ENCODE data around the gene USH1G. TPM values are rescaled to one million over a fixed set of nuclear protein-coding genes. Genes with fewer than 3 reads are reported as not detected.

The USH1G gene
- total RNA-seq, 1 experiment from 2014 or later = 0.48 TPM

DNA sequence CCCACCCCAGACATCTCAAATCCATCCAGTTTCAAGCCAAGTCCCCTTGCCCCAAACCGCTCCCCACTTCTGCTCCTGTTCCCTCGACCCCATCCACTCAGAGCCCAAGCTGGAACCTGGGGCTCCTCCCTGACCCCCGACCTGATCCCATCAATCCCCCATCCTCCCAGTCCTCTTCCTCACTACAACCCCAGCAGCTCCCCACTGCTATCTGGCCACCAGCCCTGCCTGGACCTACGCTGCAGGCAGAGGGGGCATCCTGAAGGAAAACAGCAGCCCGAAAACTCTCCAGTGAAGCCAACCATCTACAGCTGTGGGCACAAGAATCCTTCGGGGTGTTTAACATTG lies 54.2 kb downstream of the USH1G start:
- BruUV-seq (replicated peaks) = no TSS peak
- POLR2A ChIA-PET = no interaction called here
- H3K4me1 ChIP-seq = peaks cover 8% of the 10 kb centered on the region

DNA sequence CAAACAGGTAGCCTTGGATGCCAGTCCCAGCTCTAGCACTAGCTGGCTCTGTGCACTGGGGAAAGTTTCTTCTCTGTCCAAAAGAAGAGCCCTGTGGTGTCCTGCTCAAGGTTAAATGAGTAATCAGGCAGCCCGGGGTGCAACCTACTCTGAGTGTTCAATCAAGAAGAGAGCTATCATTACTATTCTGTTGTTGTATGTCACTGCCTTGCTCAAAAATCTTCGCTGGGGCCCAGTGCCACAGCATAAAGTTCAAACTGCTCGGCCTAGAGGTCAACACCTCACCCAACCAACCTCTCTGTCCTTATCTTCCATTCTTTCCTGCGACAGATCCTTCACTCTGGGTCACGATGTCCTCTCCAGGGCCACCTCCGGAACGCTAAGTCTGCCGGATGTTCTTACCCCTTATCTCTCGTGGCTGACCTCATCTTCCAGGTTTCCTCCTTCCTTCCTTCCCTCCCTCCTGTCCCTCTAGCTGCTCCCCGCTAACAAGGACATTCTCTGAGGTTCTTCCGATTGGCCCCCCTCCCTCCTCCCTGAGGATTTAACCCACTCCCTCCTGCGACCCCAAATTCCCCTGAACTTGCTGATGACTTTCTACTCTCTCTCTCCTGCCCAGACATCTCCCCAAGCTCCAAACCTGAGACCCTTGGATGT lies 54.7 kb downstream of the USH1G start:
- intact Hi-C loops (cut with micrococcal nuclease; ENCODE audit: unreplicated experiment) = no loop called here
- H3K9me3 Mint-ChIP-seq (ENCODE audit: unreplicated experiment) = no peaks in the 10 kb centered on the region
- H3K4me1 Mint-ChIP-seq (ENCODE audit: low read depth, unreplicated experiment) = peaks cover 19% of the 10 kb centered on the region
- no peak for DNase-seq
- peaks cover 9% of the 10 kb centered on the region; the same call in 1 of the 2 replicates for H3K4me1 ChIP-seq
- peaks cover 15% of the 10 kb centered on the region for H3K36me3 Mint-ChIP-seq (ENCODE audit: insufficient read depth, unreplicated experiment)
- TF ChIP-seq, protein P1, sequence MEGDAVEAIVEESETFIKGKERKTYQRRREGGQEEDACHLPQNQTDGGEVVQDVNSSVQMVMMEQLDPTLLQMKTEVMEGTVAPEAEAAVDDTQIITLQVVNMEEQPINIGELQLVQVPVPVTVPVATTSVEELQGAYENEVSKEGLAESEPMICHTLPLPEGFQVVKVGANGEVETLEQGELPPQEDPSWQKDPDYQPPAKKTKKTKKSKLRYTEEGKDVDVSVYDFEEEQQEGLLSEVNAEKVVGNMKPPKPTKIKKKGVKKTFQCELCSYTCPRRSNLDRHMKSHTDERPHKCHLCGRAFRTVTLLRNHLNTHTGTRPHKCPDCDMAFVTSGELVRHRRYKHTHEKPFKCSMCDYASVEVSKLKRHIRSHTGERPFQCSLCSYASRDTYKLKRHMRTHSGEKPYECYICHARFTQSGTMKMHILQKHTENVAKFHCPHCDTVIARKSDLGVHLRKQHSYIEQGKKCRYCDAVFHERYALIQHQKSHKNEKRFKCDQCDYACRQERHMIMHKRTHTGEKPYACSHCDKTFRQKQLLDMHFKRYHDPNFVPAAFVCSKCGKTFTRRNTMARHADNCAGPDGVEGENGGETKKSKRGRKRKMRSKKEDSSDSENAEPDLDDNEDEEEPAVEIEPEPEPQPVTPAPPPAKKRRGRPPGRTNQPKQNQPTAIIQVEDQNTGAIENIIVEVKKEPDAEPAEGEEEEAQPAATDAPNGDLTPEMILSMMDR (IDR thresholded peaks at IDR 0.05; ENCODE audit: insufficient read depth in 1 of 2, low read depth in 1 of 2, low read length in 1 of 2, severe bottlenecking in 1 of 2, unreplicated experiment in 1 of 2) = no peak
- no peaks in the 10 kb centered on the region for H3K27me3 ChIP-seq (replicated peaks; ENCODE audit: control insufficient read depth, insufficient read depth, low read length)
- H3K27me3 Mint-ChIP-seq (ENCODE audit: insufficient read depth, unreplicated experiment) = no peaks in the 10 kb centered on the region
- no peaks in the 10 kb centered on the region for H3K9me3 ChIP-seq
- CTCF ChIA-PET = no interaction called here
- no peak overlapping the region for H3K27ac Mint-ChIP-seq (ENCODE audit: unreplicated experiment)
- no TSS peak for BruUV-seq (replicated peaks)
- POLR2A ChIA-PET = no interaction called here
- no peak overlapping the region for H3K4me3 Mint-ChIP-seq (ENCODE audit: unreplicated experiment)
- H3K36me3 ChIP-seq (ENCODE audit: control insufficient read depth, insufficient read depth, low read length) = peaks cover 3% of the 10 kb centered on the region; the same call in 1 of the 2 replicates
- H3K4me3 ChIP-seq (ENCODE audit: low read depth, low read length) = no peak overlapping the region

More for the DNA sequence above, 54.2 kb downstream of the USH1G start:
- Mint-ChIP-seq H3K9me3 (ENCODE audit: unreplicated experiment) (no peaks in the 10 kb centered on the region), H3K36me3 (ENCODE audit: insufficient read depth, unreplicated experiment) (peaks cover 15% of the 10 kb centered on the region), H3K4me1 (ENCODE audit: low read depth, unreplicated experiment) (peaks cover 15% of the 10 kb centered on the region), H3K4me3 (ENCODE audit: unreplicated experiment) (no peak overlapping the region), H3K27me3 (ENCODE audit: insufficient read depth, unreplicated experiment) (no peaks in the 10 kb centered on the region), H3K27ac (ENCODE audit: unreplicated experiment) (no peak overlapping the region)
- Histone ChIP-seq H3K4me3 (ENCODE audit: low read depth, low read length) (no peak overlapping the region), H3K27me3 (replicated peaks; ENCODE audit: control insufficient read depth, insufficient read depth, low read length) (no peaks in the 10 kb centered on the region), H3K9me3 (no peaks in the 10 kb centered on the region), H3K36me3 (ENCODE audit: control insufficient read depth, insufficient read depth, low read length) (no peaks in the 10 kb centered on the region; the same call in 1 of the 2 replicates)
- intact Hi-C loops (cut with micrococcal nuclease; ENCODE audit: unreplicated experiment) = no loop called here
- no peak for DNase-seq
- CTCF ChIA-PET = no interaction called here
- TF ChIP-seq, protein P1 (IDR thresholded peaks at IDR 0.05; ENCODE audit: insufficient read depth in 1 of 2, low read depth in 1 of 2, low read length in 1 of 2, severe bottlenecking in 1 of 2, unreplicated experiment in 1 of 2) = no peak

DNA sequence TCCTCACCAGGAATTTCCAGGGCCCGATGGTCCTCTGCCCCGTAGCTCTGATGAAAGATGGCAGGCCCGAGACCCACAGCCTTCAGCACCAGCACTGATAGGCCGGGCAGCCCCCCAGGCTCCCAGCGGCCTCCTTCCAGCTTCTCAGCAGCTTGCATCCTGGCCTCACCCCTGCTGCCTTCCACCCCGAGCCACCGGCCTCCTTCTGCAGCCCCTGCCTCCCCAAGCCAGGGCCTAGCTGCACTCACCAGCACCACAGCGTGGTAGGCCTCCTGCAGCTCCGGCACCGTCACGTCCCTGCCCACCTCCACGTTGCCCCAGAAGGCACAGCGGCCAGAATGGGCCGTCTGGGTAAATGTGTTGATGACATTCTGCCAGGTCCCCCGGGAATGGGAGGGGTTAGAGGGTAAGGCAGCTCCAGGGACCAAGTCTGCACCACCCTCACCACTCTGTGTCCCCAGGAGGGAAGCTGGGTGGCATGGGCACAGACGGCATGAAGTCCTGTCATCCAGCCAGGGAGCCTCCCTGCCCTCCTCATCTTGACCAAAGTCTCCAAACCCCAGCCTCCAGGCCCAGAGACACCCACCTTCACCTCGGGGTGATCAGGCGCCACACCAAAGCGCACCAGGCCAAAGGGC lies 56.7 kb downstream of the USH1G start:
- Mint-ChIP-seq H3K27ac (ENCODE audit: unreplicated experiment) (no peak overlapping the region), H3K4me3 (ENCODE audit: unreplicated experiment) (no peak overlapping the region), H3K36me3 (ENCODE audit: insufficient read depth, unreplicated experiment) (peaks cover 11% of the 10 kb centered on the region), H3K4me1 (ENCODE audit: low read depth, unreplicated experiment) (peaks cover 10% of the 10 kb centered on the region), H3K27me3 (ENCODE audit: insufficient read depth, unreplicated experiment) (no peaks in the 10 kb centered on the region), H3K9me3 (ENCODE audit: unreplicated experiment) (no peaks in the 10 kb centered on the region)
- Histone ChIP-seq H3K36me3 (ENCODE audit: control insufficient read depth, insufficient read depth, low read length) (peaks cover 3% of the 10 kb centered on the region; the same call in 1 of the 2 replicates), H3K9me3 (no peaks in the 10 kb centered on the region), H3K4me3 (ENCODE audit: low read depth, low read length) (no peak overlapping the region), H3K4me1 (peaks cover 19% of the 10 kb centered on the region), H3K27me3 (replicated peaks; ENCODE audit: control insufficient read depth, insufficient read depth, low read length) (no peaks in the 10 kb centered on the region)
- TF ChIP-seq, protein P1 (IDR thresholded peaks at IDR 0.05; ENCODE audit: insufficient read depth in 1 of 2, low read depth in 1 of 2, low read length in 1 of 2, severe bottlenecking in 1 of 2, unreplicated experiment in 1 of 2) = no peak
- POLR2A ChIA-PET = no interaction called here
- intact Hi-C loops (cut with micrococcal nuclease; ENCODE audit: unreplicated experiment) = no loop called here
- CTCF ChIA-PET = interaction anchor here (1.0 to 2.0 kb wide), 3 partner anchors 24 to 121 kb away, joined by 3 to 9 read pairs (median 4); no protein-coding TSS in a partner anchor
- no TSS peak for BruUV-seq (replicated peaks)
- no peak for DNase-seq

Other genes starting within 250 kb of the USH1G start
- 2.2 and 2.4 TPM in 2 replicates for gene CD300LF, start 210.3 kb downstream of the USH1G start, total RNA-seq (2022)
- gene RAB37, start 186.0 kb downstream of the USH1G start, total RNA-seq (2022) = 12.3 and 14.8 TPM in 2 replicates
- gene NHERF1, start 174.6 kb downstream of the USH1G start, total RNA-seq (2022) = 204 and 218 TPM in 2 replicates
- gene NAT9, start 146.9 kb downstream of the USH1G start, total RNA-seq (2022) = 84.5 and 89.5 TPM in 2 replicates
- gene GRIN2C, start 63.4 kb downstream of the USH1G start, total RNA-seq (2022) = 4.8 and 5.2 TPM in 2 replicates
- 19.0 and 20.6 TPM in 2 replicates for gene FDXR, start 50.3 kb downstream of the USH1G start, total RNA-seq (2022)
- gene FADS6, start 29.6 kb downstream of the USH1G start, total RNA-seq (2022) = 2.6 and 3.1 TPM in 2 replicates
- gene OTOP2, start 1.0 kb upstream of the USH1G start, total RNA-seq (2022) = not detected in 2 replicates
- not detected in 2 replicates for gene OTOP3, start 12.6 kb upstream of the USH1G start, total RNA-seq (2022)
- gene HID1, start 49.5 kb upstream of the USH1G start, total RNA-seq (2022) = 29.8 and 30.4 TPM in 2 replicates
- gene CDR2L, start 64.4 kb upstream of the USH1G start, total RNA-seq (2022) = 30.9 and 31.6 TPM in 2 replicates
- gene MRPL58, start 89.4 kb upstream of the USH1G start, total RNA-seq (2022) = 61.0 and 61.8 TPM in 2 replicates
- 316 and 326 TPM in 2 replicates for gene ATP5PD, start 123.7 kb upstream of the USH1G start, total RNA-seq (2022)
- gene KCTD2, start 124.0 kb upstream of the USH1G start, total RNA-seq (2022) = 27.9 and 28.8 TPM in 2 replicates
- gene SLC16A5, start 164.7 kb upstream of the USH1G start, total RNA-seq (2022) = 27.7 and 33.8 TPM in 2 replicates
- 23.6 and 26.0 TPM in 2 replicates for gene ARMC7, start 186.7 kb upstream of the USH1G start, total RNA-seq (2022)
- 59.3 and 68.4 TPM in 2 replicates for gene NT5C, start 208.5 kb upstream of the USH1G start, total RNA-seq (2022)
- 210 and 244 TPM in 2 replicates for gene JPT1, start 231.3 kb upstream of the USH1G start, total RNA-seq (2022)

Data from Caco-2 (cell line).